ENCODE measurements around the gene LEFTY2.
"Not testable (repeated sequence)": the region's sequence is repeated elsewhere in the genome, so short reads cannot be mapped to it uniquely, and the experiment has no call there.

LEFTY2 gene

GRCh38 chr1:225931270-225932136 is 9.5 kb downstream of the LEFTY2 start:
- in situ Hi-C loops (cut with HindIII; ENCODE audit: low sequenced_read_pairs) = no loop called here

GRCh38 chr1:225930566-225930965 is 10.5 kb downstream of the LEFTY2 start:
- in situ Hi-C loops (cut with HindIII; ENCODE audit: low sequenced_read_pairs) = no loop called here

- in situ Hi-C loops (cut with HindIII; ENCODE audit: low sequenced_read_pairs) = not testable (repeated sequence)
Observed at GRCh38 chr1:225929462-225929861, 11.6 kb downstream of the LEFTY2 start.

- in situ Hi-C loops (cut with HindIII; ENCODE audit: low sequenced_read_pairs) = no loop called here
Observed at GRCh38 chr1:225928186-225929175, 12.5 kb downstream of the LEFTY2 start.

- in situ Hi-C loops (cut with HindIII; ENCODE audit: low sequenced_read_pairs) = no loop called here
Observed at GRCh38 chr1:225926551-225927113, 14.4 kb downstream of the LEFTY2 start.

- in situ Hi-C loops (cut with HindIII; ENCODE audit: low sequenced_read_pairs) = loop anchor here (5.0 kb wide), 3 partner anchors 42 to 77 kb away; partner anchors contain the start of gene TMEM63A
Observed at GRCh38 chr1:225923692-225924555, 17.1 kb downstream of the LEFTY2 start, which contains the start of gene PYCR2. PYCR2 (minus strand) TSS chr1:225924250; CDS start chr1:225924110, 140 bp downstream.

GRCh38 chr1:225923381-225923691 is 17.7 kb downstream of the LEFTY2 start:
- in situ Hi-C loops (cut with HindIII; ENCODE audit: low sequenced_read_pairs) = loop anchor here (5.0 kb wide), 3 partner anchors 41 to 76 kb away; partner anchors contain the start of gene TMEM63A

GRCh38 chr1:225921734-225922709 is 19.0 kb downstream of the LEFTY2 start:
- in situ Hi-C loops (cut with HindIII; ENCODE audit: low sequenced_read_pairs) = loop anchor here (5.0 kb wide), 3 partner anchors 40 to 75 kb away; partner anchors contain the start of gene TMEM63A

- in situ Hi-C loops (cut with HindIII; ENCODE audit: low sequenced_read_pairs) = loop anchor here (5.0 kb wide), 3 partner anchors 38 to 73 kb away; partner anchors contain the start of gene TMEM63A
Observed at GRCh38 chr1:225919906-225920305, 21.1 kb downstream of the LEFTY2 start.

GRCh38 chr1:225918280-225918679 is 22.7 kb downstream of the LEFTY2 start:
- in situ Hi-C loops (cut with HindIII; ENCODE audit: low sequenced_read_pairs) = no loop called here

- in situ Hi-C loops (cut with HindIII; ENCODE audit: low sequenced_read_pairs) = no loop called here
Observed at GRCh38 chr1:225917536-225917935, 23.5 kb downstream of the LEFTY2 start.

GRCh38 chr1:225917101-225917500 is 23.9 kb downstream of the LEFTY2 start:
- in situ Hi-C loops (cut with HindIII; ENCODE audit: low sequenced_read_pairs) = no loop called here

GRCh38 chr1:225915538-225915991 is 25.5 kb downstream of the LEFTY2 start:
- in situ Hi-C loops (cut with HindIII; ENCODE audit: low sequenced_read_pairs) = no loop called here

- in situ Hi-C loops (cut with HindIII; ENCODE audit: low sequenced_read_pairs) = loop anchor here (5.0 kb wide), 2 partner anchors 42 to 98 kb away; no protein-coding TSS in a partner anchor
Observed at GRCh38 chr1:225914947-225915346, 26.1 kb downstream of the LEFTY2 start.

GRCh38 chr1:225914391-225914790 is 26.6 kb downstream of the LEFTY2 start:
- in situ Hi-C loops (cut with HindIII; ENCODE audit: low sequenced_read_pairs) = loop anchor here (5.0 kb wide), 2 partner anchors 43 to 97 kb away; no protein-coding TSS in a partner anchor

GRCh38 chr1:225911191-225912130 is 29.6 kb downstream of the LEFTY2 start:
- in situ Hi-C loops (cut with HindIII; ENCODE audit: low sequenced_read_pairs) = loop anchor here (5.0 kb wide), 2 partner anchors 46 to 94 kb away; no protein-coding TSS in a partner anchor

GRCh38 chr1:225909477-225909876 is 31.5 kb downstream of the LEFTY2 start:
- in situ Hi-C loops (cut with HindIII; ENCODE audit: low sequenced_read_pairs) = no loop called here
